ENCODE results near the gene NDRG2.

DNA sequence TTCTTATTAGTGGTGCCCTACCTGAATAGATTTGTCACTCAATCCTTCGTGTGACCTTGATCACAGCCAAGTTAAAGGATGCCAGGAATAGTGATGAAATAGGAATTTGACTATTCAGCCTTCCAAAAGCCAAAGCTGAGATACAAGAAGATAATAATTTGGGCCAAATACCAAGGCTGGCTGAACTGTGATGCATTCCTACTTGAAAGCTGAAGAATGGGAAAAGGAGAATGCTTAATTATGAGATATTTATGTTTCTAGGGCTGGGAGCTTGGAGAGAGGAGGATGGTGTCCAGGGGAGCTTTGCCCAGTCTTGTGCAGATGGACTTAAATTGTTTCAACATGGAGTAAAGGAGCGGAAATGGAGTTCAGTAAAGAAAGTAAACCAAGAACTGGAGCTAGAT is 22.5 kb upstream of the NDRG2 start:
- TF ChIP-seq JUND (IDR thresholded peaks at IDR 0.05), result no peak
- TF ChIP-seq, protein P1, sequence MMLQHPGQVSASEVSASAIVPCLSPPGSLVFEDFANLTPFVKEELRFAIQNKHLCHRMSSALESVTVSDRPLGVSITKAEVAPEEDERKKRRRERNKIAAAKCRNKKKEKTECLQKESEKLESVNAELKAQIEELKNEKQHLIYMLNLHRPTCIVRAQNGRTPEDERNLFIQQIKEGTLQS (IDR thresholded peaks at IDR 0.05), result no peak
- TF ChIP-seq, protein P2, sequence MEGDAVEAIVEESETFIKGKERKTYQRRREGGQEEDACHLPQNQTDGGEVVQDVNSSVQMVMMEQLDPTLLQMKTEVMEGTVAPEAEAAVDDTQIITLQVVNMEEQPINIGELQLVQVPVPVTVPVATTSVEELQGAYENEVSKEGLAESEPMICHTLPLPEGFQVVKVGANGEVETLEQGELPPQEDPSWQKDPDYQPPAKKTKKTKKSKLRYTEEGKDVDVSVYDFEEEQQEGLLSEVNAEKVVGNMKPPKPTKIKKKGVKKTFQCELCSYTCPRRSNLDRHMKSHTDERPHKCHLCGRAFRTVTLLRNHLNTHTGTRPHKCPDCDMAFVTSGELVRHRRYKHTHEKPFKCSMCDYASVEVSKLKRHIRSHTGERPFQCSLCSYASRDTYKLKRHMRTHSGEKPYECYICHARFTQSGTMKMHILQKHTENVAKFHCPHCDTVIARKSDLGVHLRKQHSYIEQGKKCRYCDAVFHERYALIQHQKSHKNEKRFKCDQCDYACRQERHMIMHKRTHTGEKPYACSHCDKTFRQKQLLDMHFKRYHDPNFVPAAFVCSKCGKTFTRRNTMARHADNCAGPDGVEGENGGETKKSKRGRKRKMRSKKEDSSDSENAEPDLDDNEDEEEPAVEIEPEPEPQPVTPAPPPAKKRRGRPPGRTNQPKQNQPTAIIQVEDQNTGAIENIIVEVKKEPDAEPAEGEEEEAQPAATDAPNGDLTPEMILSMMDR (IDR thresholded peaks at IDR 0.05 in 2 of 3, conservative IDR thresholded peaks at IDR 0.05 in 1 of 3; ENCODE audit: borderline replicate concordance in 1 of 3, insufficient read depth in 1 of 3, low read depth in 2 of 3, low read length in 2 of 3), result no peak
- no peak for TF ChIP-seq YY1 (IDR thresholded peaks at IDR 0.05; ENCODE audit: extremely low read depth, insufficient replicate concordance, low read depth, low read length)
- TF ChIP-seq CBX3 (IDR thresholded peaks at IDR 0.05; ENCODE audit: low read depth), result no peak

All from HCT116 (cell line).